GM18499 (cell line): ENCODE measurements around the gene ESRRB.

ENCODE experiments used
- ATAC-seq: cut with Tn5 transposase; IDR thresholded peaks from one replicate; pipeline ENCODE4 v1.9.1; 2021; ENCODE audit warnings: moderate number of reproducible peaks; ENCODE audit not compliant: insufficient read depth, unreplicated experiment

ESRRB gene

GRCh38 chr14:76439237-76439775, 63.4 kb downstream of the ESRRB start:
- no peak for ATAC-seq

- ATAC-seq, result no peak
These were observed 70.5 kb downstream of the ESRRB start for GRCh38 chr14:76446486-76446885.

- no peak for ATAC-seq
These were observed 71.0 kb downstream of the ESRRB start for GRCh38 chr14:76446921-76447320.

- ATAC-seq, result no peak
These were observed 74.5 kb downstream of the ESRRB start for GRCh38 chr14:76450476-76450875.

GRCh38 chr14:76456200-76456599, 80.3 kb downstream of the ESRRB start:
- no peak for ATAC-seq

- no peak for ATAC-seq
These were observed 81.1 kb downstream of the ESRRB start for GRCh38 chr14:76456891-76457586.

GRCh38 chr14:76457841-76458240, 81.9 kb downstream of the ESRRB start:
- ATAC-seq, result no peak

- ATAC-seq, result no peak
These were observed 85.9 kb downstream of the ESRRB start for GRCh38 chr14:76461886-76462285.

GRCh38 chr14:76462330-76462729, 86.4 kb downstream of the ESRRB start:
- ATAC-seq, result no peak

GRCh38 chr14:76463105-76463504, 87.2 kb downstream of the ESRRB start:
- no peak for ATAC-seq

GRCh38 chr14:76464856-76465255, 88.9 kb downstream of the ESRRB start:
- no peak for ATAC-seq

- no peak for ATAC-seq
These were observed 89.7 kb downstream of the ESRRB start for GRCh38 chr14:76465664-76466063.

GRCh38 chr14:76467711-76468155, 91.8 kb downstream of the ESRRB start:
- ATAC-seq, result no peak

GRCh38 chr14:76472199-76472723, 96.3 kb downstream of the ESRRB start:
- ATAC-seq, result no peak

GRCh38 chr14:76473481-76474263, 97.7 kb downstream of the ESRRB start:
- no peak for ATAC-seq

- ATAC-seq, result no peak
These were observed 104.5 kb downstream of the ESRRB start for GRCh38 chr14:76480426-76480825.

- ATAC-seq, result no peak
These were observed 108.4 kb downstream of the ESRRB start for GRCh38 chr14:76484355-76484754.

GRCh38 chr14:76486251-76486743, 110.4 kb downstream of the ESRRB start:
- no peak for ATAC-seq

GRCh38 chr14:76488551-76488950, 112.6 kb downstream of the ESRRB start:
- no peak for ATAC-seq

GRCh38 chr14:76489667-76490066, 113.7 kb downstream of the ESRRB start:
- ATAC-seq, result no peak

GRCh38 chr14:76490111-76490510, 114.2 kb downstream of the ESRRB start:
- no peak for ATAC-seq
